Keratinocyte (primary cell): ENCODE results near the gene HYPK. TPM values are rescaled to one million over a fixed set of nuclear protein-coding genes. Genes with fewer than 3 reads are reported as not detected.

Experiments used
- DNase-seq: peaks from one replicate; pipeline ENCODE4 v3.0.0-alpha.2; 2011; ENCODE audit warnings: low read depth, missing footprints, low spot score
- FAIRE-seq: peaks from 2 replicates; lab custom pipeline; 2011; peaks lifted over from hg19 to GRCh38; lab: Jason Lieb, UNC
- H2AFZ ChIP-seq: 2 replicates; pipeline ENCODE4 v1.6.0; 2012; ENCODE audit warnings: low read length, control low read depth, inconsistent platforms; ENCODE audit not compliant: control insufficient read depth
- H3K27ac ChIP-seq: 2 replicates; pipeline ENCODE4 v1.5.1; 2011; ENCODE audit warnings: low read length; ENCODE audit not compliant: control insufficient read depth, insufficient read depth
- H3K27me3 ChIP-seq: 3 replicates; pipeline ENCODE4 v1.6.0; 2011; ENCODE audit warnings: low read length; ENCODE audit not compliant: control insufficient read depth, insufficient read depth; ENCODE audit errors: extremely low read depth
- H3K36me3 ChIP-seq, 2 experiments: 2 replicates in 1 of 2; 3 replicates in 1 of 2; pipeline ENCODE4 v1.5.1; 2011; ENCODE audit warnings: low read length in 2 of 2, mild to moderate bottlenecking in 1 of 2; ENCODE audit not compliant: control insufficient read depth in 2 of 2, insufficient read depth in 2 of 2; ENCODE audit errors: extremely low read depth in 1 of 2
- H3K4me1 ChIP-seq: 3 replicates; pipeline ENCODE4 v1.5.1; 2011; ENCODE audit warnings: low read length; ENCODE audit not compliant: control insufficient read depth, insufficient read depth; ENCODE audit errors: extremely low read depth
- H3K4me2 ChIP-seq: 3 replicates; pipeline ENCODE4 v1.6.0; 2011; ENCODE audit warnings: low read depth, low read length; ENCODE audit not compliant: control insufficient read depth, insufficient read depth; ENCODE audit errors: extremely low read depth
- H3K4me3 ChIP-seq, 3 experiments: fragments of 200-600 bp in 1 of 3; sonication (generic) in 1 of 3; 2 replicates in 2 of 3; 3 replicates in 1 of 3; pipeline ENCODE4 v1.5.1; 2011 to 2016; ENCODE audit warnings: low read length in 3 of 3, mild to moderate bottlenecking in 3 of 3, control low read depth in 2 of 3, inconsistent platforms in 1 of 3, low read depth in 1 of 3, mixed read lengths in 1 of 3, mixed run types in 1 of 3, moderate library complexity in 1 of 3; ENCODE audit not compliant: control insufficient read depth in 2 of 3, insufficient read depth in 2 of 3; ENCODE audit errors: extremely low read depth in 1 of 3
- H3K79me2 ChIP-seq: 2 replicates; pipeline ENCODE4 v1.6.0; 2012; ENCODE audit warnings: low read length; ENCODE audit not compliant: control insufficient read depth, insufficient read depth
- H3K9ac ChIP-seq: 3 replicates; pipeline ENCODE4 v1.6.0; 2011; ENCODE audit warnings: low read length; ENCODE audit not compliant: control insufficient read depth, insufficient read depth; ENCODE audit errors: extremely low read depth
- H3K9me1 ChIP-seq: 3 replicates; pipeline ENCODE4 v1.6.0; 2011; ENCODE audit warnings: low read length; ENCODE audit not compliant: control insufficient read depth, insufficient read depth; ENCODE audit errors: extremely low read depth
- H3K9me3 ChIP-seq: 2 replicates; pipeline ENCODE4 v1.5.1; 2012; ENCODE audit warnings: low read depth, low read length; ENCODE audit not compliant: control insufficient read depth
- H4K20me1 ChIP-seq: 3 replicates; pipeline ENCODE4 v1.6.0; 2011; ENCODE audit warnings: low read length; ENCODE audit not compliant: control insufficient read depth, insufficient read depth; ENCODE audit errors: extremely low read depth
- EZH2 ChIP-seq: IDR thresholded peaks from one replicate; pipeline ENCODE4 v1.6.1; 2012; ENCODE audit warnings: inconsistent platforms, mild to moderate bottlenecking, low read length, moderate library complexity
- dilution Hi-C: fragments of 300-500 bp; cut with MboI; formaldehyde crosslinking; loops from one replicate; pipeline ENCODE4 v1.7.0; 2020; ENCODE audit warnings: low sequenced_read_pairs; ENCODE audit not compliant: extremely low pct_ligation_motif_present
- polyA plus RNA-seq, 5 experiments: library from polyadenylated mRNA; depleted of rRNA in 3 of 5; stranded (reverse) in 3 of 5; stranded (forward) in 1 of 5; unstranded in 1 of 5; fragments of >200 nt; gene quantifications; 1 replicate in 1 of 5; 2 replicates in 3 of 5; 3 replicates in 1 of 5; pipeline versions ENCODE4 v1.2.1 to v1.2.3, GENCODE V29; 2011 to 2012; ENCODE audit warnings: missing spikeins in 2 of 5, low read depth in 1 of 5, low replicate concordance in 1 of 5
- TF ChIP-seq, protein P1 (sequence below), 3 experiments: IDR thresholded peaks in 1 of 3; conservative IDR thresholded peaks in 1 of 3; optimal IDR thresholded peaks in 1 of 3; 2 replicates in 2 of 3; 3 replicates in 1 of 3; pipeline versions ENCODE3 to v1.5.1; 2011; ENCODE audit warnings: low read length in 3 of 3, mild to moderate bottlenecking in 3 of 3, moderate library complexity in 2 of 3, control low read depth in 1 of 3, inconsistent platforms in 1 of 3; ENCODE audit not compliant: insufficient read depth in 2 of 3; ENCODE audit errors: extremely low read depth in 1 of 3

HYPK gene
- polyA plus RNA-seq, 1 donor (not counting 4 experiments of a cell fraction or from before 2014, with no cell fraction given) = 27.5 TPM

DNA sequence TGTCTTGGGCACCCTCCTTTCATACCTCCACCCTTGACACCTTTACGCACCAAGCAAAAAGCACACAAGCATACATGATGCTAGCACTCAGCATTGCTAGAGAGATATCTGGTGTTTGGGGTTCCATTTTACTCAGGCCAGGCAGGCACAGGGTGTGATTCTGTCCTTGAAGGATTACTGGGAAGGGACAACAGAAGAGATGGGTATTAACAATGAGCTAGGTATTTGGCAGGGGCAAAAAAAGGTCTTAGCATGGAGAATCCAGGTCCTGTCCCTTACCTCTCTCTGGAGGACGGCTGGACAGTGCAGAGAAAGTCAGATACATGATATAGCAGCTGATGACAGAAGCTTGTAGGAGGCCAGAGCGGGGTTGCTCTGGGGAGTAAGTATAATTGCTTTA lies 3.8 kb upstream of the HYPK start:
- dilution Hi-C loops = no loop called here
- H3K27ac ChIP-seq = no peak overlapping the region
- no peaks in the 10 kb centered on the region for H4K20me1 ChIP-seq
- TF ChIP-seq EZH2 = no peak
- TF ChIP-seq, protein P1, sequence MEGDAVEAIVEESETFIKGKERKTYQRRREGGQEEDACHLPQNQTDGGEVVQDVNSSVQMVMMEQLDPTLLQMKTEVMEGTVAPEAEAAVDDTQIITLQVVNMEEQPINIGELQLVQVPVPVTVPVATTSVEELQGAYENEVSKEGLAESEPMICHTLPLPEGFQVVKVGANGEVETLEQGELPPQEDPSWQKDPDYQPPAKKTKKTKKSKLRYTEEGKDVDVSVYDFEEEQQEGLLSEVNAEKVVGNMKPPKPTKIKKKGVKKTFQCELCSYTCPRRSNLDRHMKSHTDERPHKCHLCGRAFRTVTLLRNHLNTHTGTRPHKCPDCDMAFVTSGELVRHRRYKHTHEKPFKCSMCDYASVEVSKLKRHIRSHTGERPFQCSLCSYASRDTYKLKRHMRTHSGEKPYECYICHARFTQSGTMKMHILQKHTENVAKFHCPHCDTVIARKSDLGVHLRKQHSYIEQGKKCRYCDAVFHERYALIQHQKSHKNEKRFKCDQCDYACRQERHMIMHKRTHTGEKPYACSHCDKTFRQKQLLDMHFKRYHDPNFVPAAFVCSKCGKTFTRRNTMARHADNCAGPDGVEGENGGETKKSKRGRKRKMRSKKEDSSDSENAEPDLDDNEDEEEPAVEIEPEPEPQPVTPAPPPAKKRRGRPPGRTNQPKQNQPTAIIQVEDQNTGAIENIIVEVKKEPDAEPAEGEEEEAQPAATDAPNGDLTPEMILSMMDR (optimal IDR thresholded peaks at IDR 0.05 in 1 of 3, IDR thresholded peaks at IDR 0.05 in 1 of 3, conservative IDR thresholded peaks at IDR 0.05 in 1 of 3; ENCODE audit: extremely low read depth in 1 of 3, insufficient read depth in 2 of 3, low read length in 3 of 3) = no peak
- FAIRE-seq = no peak
- no peak overlapping the region for H3K9ac ChIP-seq
- H3K4me1 ChIP-seq = peaks cover 19% of the 10 kb centered on the region
- no peaks in the 10 kb centered on the region for H3K9me1 ChIP-seq
- DNase-seq = no peak
- no peak overlapping the region for H3K4me2 ChIP-seq
- H3K36me3 ChIP-seq = peaks cover 24 to 37% of the 10 kb centered on the region in 2 experiments
- no peaks in the 10 kb centered on the region for H3K9me3 ChIP-seq
- no peaks in the 10 kb centered on the region for H3K27me3 ChIP-seq
- H2AFZ ChIP-seq = no peak overlapping the region
- peaks cover 44% of the 10 kb centered on the region for H3K79me2 ChIP-seq
- no peak overlapping the region for H3K4me3 ChIP-seq

DNA sequence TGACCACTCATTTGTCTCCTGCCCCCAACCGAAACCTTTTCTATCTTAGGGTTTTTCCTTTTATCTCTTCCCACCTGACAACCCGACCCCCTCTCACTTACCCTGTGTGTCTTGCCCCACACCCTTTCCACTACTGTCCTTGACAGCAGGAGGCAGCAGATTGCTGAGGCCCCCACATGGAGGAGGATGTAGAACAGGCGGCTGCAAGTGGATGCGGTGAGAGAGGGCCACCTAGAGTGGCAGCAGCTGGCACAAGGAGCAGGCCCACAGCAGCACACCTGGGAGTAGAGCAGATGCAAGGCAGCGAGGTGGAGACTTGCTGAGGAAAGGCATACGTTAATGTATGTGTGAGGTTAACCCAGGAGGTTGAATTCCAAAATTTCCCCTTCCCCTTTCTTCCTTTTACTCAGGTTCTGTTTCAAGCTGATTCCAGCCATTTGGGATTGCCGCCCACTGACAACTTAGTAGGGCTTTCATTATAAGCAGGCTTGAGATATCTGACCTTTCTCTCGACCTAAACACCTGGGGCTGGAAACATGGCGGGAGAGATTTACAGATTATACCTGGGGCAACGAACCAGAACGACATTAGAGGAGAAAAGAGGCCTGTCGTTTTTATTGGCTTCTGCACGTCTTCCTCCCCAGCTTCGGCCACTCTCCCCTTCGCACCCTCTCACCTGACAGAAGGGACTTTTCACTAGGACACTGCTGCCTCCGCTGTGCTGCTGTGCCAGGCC lies 1.0 kb upstream of the HYPK start:
- DNase-seq = no peak
- H2AFZ ChIP-seq = no peak overlapping the region
- peaks cover 16 to 35% of the 10 kb centered on the region in 2 experiments for H3K36me3 ChIP-seq
- no peak overlapping the region for H3K27ac ChIP-seq
- no peak overlapping the region for H3K9ac ChIP-seq
- no peaks in the 10 kb centered on the region for H3K27me3 ChIP-seq
- no peak overlapping the region for H3K4me2 ChIP-seq
- no peaks in the 10 kb centered on the region for H3K9me1 ChIP-seq
- dilution Hi-C loops = no loop called here
- FAIRE-seq = no peak
- H3K79me2 ChIP-seq = peaks cover 22% of the 10 kb centered on the region
- no peak overlapping the region for H3K4me3 ChIP-seq
- peaks cover 5% of the 10 kb centered on the region for H3K4me1 ChIP-seq
- H4K20me1 ChIP-seq = no peaks in the 10 kb centered on the region
- no peaks in the 10 kb centered on the region for H3K9me3 ChIP-seq
- no peak for TF ChIP-seq EZH2
- TF ChIP-seq, protein P1 (optimal IDR thresholded peaks at IDR 0.05 in 1 of 3, IDR thresholded peaks at IDR 0.05 in 1 of 3, conservative IDR thresholded peaks at IDR 0.05 in 1 of 3; ENCODE audit: extremely low read depth in 1 of 3, insufficient read depth in 2 of 3, low read length in 3 of 3) = no peak
